Liver (tissue), 9 donors: ENCODE measurements around the gene COL6A2. TPM values are rescaled to one million over a fixed set of nuclear protein-coding genes. Genes with fewer than 3 reads are reported as not detected.

ENCODE experiments used
- DNase-seq: peaks from one replicate; pipeline ENCODE4 v3.0.0-alpha.2; 2017; ENCODE audit warnings: low spot score
- H3K27ac ChIP-seq, 2 donors: one replicate each; pipeline ENCODE4 v1.7.0; 2013; ENCODE audit warnings: inconsistent platforms in 2 of 2, low read length in 2 of 2, control low read depth in 1 of 2, low read depth in 1 of 2, mild to moderate bottlenecking in 1 of 2
- H3K27me3 ChIP-seq, 4 donors: one replicate each; pipeline versions ENCODE4 v1.6.1 to v1.7.0; 2013; ENCODE audit warnings: low read length in 3 of 4, inconsistent platforms in 1 of 4, mild to moderate bottlenecking in 1 of 4, moderate library complexity in 1 of 4; ENCODE audit not compliant: control insufficient read depth in 4 of 4, insufficient read depth in 4 of 4
- H3K36me3 ChIP-seq, 4 donors: one replicate each; pipeline versions ENCODE4 v1.6.1 to v1.7.0; 2013; ENCODE audit warnings: low read length in 3 of 4, mild to moderate bottlenecking in 3 of 4, low read depth in 1 of 4, moderate library complexity in 1 of 4; ENCODE audit not compliant: control insufficient read depth in 4 of 4, insufficient read depth in 3 of 4
- H3K4me1 ChIP-seq, 4 donors: one replicate each; pipeline versions ENCODE4 v1.6.1 to v1.7.0; 2013; ENCODE audit warnings: low read length in 3 of 4, mild to moderate bottlenecking in 3 of 4, moderate library complexity in 1 of 4; ENCODE audit not compliant: control insufficient read depth in 4 of 4, insufficient read depth in 4 of 4
- H3K4me3 ChIP-seq, 3 donors: one replicate each; pipeline versions ENCODE4 v1.6.1 to v1.7.0; 2013; ENCODE audit warnings: low read length in 3 of 3, control low read depth in 1 of 3, low read depth in 1 of 3, mild to moderate bottlenecking in 1 of 3
- H3K9ac ChIP-seq, 2 donors: one replicate each; pipeline ENCODE4 v1.7.0; 2013; ENCODE audit warnings: low read length in 2 of 2, mild to moderate bottlenecking in 2 of 2, moderate library complexity in 2 of 2, control low read depth in 1 of 2, low read depth in 1 of 2
- H3K9me3 ChIP-seq, 4 donors: one replicate each; pipeline versions ENCODE4 v1.6.1 to v1.7.0; 2013; ENCODE audit warnings: low read length in 3 of 4; ENCODE audit not compliant: control insufficient read depth in 4 of 4
- EGR1 ChIP-seq, 2 donors: IDR thresholded peaks; 2 replicates each; pipeline ENCODE4 v1.6.1; 2016 to 2018; ENCODE audit warnings: antibody characterized with exemption in 2 of 2, low read depth in 2 of 2
- FOXA1 ChIP-seq: IDR thresholded peaks from 2 replicates; pipeline ENCODE4 v1.6.1; 2016; ENCODE audit warnings: antibody characterized with exemption
- FOXA2 ChIP-seq: IDR thresholded peaks from 2 replicates; pipeline ENCODE4 v1.6.1; 2016; ENCODE audit warnings: antibody characterized with exemption
- GABPA ChIP-seq, 2 donors: IDR thresholded peaks in 1 of 2; conservative IDR thresholded peaks in 1 of 2; 2 replicates each; pipeline ENCODE4 v1.6.1; 2016; ENCODE audit warnings: antibody characterized with exemption in 2 of 2, mild to moderate bottlenecking in 1 of 2, moderate library complexity in 1 of 2
- HNF4G ChIP-seq: IDR thresholded peaks from 2 replicates; pipeline ENCODE4 v1.6.1; 2016; ENCODE audit warnings: antibody characterized with exemption
- NR2F2 ChIP-seq: IDR thresholded peaks from 2 replicates; pipeline ENCODE4 v1.6.1; 2016; ENCODE audit warnings: antibody characterized with exemption
- RAD21 ChIP-seq, 2 donors: IDR thresholded peaks; 2 replicates each; pipeline ENCODE4 v1.6.1; 2016; ENCODE audit warnings: antibody characterized with exemption in 2 of 2, mild to moderate bottlenecking in 2 of 2
- RXRA ChIP-seq, 2 donors: IDR thresholded peaks; 2 replicates each; pipeline ENCODE4 v1.6.1; 2017 to 2018; ENCODE audit warnings: antibody characterized with exemption in 2 of 2, mild to moderate bottlenecking in 1 of 2
- SP1 ChIP-seq: IDR thresholded peaks from 2 replicates; pipeline ENCODE4 v1.6.1; 2018; ENCODE audit warnings: antibody characterized with exemption, mild to moderate bottlenecking
- TAF1 ChIP-seq: conservative IDR thresholded peaks from 2 replicates; pipeline ENCODE4 v1.6.1; 2016; ENCODE audit warnings: antibody characterized with exemption, mild to moderate bottlenecking
- YY1 ChIP-seq: IDR thresholded peaks from 2 replicates; pipeline ENCODE4 v1.6.1; 2016; ENCODE audit warnings: antibody characterized with exemption, mild to moderate bottlenecking
- WGBS: extraction: QIAGEN DNeasy Blood & Tissue Kit; methylation state at CpG from one replicate; pipeline ENCODE4 v1.1.7; 2013; 5-methylcytosine and 5-hydroxymethylcytosine counted together
- polyA plus RNA-seq, 2 donors: library from polyadenylated mRNA; stranded (reverse) in 1 of 2; unstranded in 1 of 2; fragments of 200-250 nt in 1 of 2; fragments of >200 nt in 1 of 2; fragmentation: Nextera tagmentation in 1 of 2; extraction: Ambion mirVana in 1 of 2; gene quantifications; one replicate each; pipeline versions ENCODE4 v1.2.1 to v1.2.3, GENCODE V29; 2013 to 2015
- total RNA-seq, 2 donors: library from RNA; depleted of rRNA; stranded (reverse); fragments of >200 nt; gene quantifications; one replicate each; pipeline ENCODE4 v1.2.3, GENCODE V29; 2014
- TF ChIP-seq, protein P1 (sequence below): IDR thresholded peaks from 2 replicates; pipeline ENCODE4 v1.6.1; 2016; ENCODE audit warnings: antibody characterized with exemption
- TF ChIP-seq, protein P2 (sequence below): IDR thresholded peaks from 2 replicates; pipeline ENCODE4 v1.6.1; 2016; ENCODE audit warnings: antibody characterized with exemption
- TF ChIP-seq, protein P3 (sequence below): IDR thresholded peaks from 2 replicates; pipeline ENCODE4 v1.6.1; 2016; ENCODE audit warnings: antibody characterized with exemption
- TF ChIP-seq, protein P4 (sequence below): IDR thresholded peaks from 2 replicates; pipeline ENCODE4 v1.6.1; 2016; ENCODE audit warnings: antibody characterized with exemption, mild to moderate bottlenecking
- donor health status: healthy.
- donor health status: healthy.
- donor health status: healthy.
- donor health status: healthy.
- donor health status: healthy.

The COL6A2 gene
- total and polyA plus RNA-seq, 4 donors: 5.8 to 80.8 (median 41.7) TPM

DNA sequence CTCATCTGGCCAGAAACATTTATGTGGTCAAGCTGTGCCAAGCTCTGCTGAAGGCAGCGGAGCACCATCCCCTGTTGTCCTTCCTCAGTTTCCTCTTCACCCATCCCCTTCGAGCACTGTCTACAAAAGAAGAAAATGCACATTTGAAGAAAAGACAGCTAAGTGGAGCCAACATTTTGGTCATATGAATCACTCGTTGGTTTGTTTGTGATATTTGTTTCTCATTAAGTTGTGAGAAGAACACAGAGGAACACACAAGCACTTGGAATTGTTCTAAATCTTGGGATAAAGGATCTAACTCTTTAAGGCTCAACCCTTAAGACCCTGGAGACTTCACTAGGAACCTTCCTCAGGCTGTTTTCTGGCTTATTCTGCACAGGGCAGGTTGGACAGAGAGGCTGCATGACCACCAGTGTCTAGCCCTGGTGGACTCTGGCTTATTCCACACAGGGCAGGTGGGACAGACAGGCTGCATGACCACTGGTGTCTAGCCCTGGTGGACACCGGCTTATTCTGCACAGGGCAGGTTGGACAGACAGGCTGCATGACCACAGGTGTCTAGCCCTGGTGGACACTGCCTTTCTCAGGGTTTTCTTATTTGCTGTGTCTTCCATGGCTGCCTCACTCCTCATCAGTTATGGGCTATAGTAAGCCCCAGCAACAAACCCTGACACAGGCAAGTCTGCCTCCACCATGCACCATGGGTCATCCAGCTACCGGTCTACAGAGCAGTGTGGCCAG, 35.3 kb upstream of the COL6A2 start (continued):
- TF ChIP-seq, protein P1, sequence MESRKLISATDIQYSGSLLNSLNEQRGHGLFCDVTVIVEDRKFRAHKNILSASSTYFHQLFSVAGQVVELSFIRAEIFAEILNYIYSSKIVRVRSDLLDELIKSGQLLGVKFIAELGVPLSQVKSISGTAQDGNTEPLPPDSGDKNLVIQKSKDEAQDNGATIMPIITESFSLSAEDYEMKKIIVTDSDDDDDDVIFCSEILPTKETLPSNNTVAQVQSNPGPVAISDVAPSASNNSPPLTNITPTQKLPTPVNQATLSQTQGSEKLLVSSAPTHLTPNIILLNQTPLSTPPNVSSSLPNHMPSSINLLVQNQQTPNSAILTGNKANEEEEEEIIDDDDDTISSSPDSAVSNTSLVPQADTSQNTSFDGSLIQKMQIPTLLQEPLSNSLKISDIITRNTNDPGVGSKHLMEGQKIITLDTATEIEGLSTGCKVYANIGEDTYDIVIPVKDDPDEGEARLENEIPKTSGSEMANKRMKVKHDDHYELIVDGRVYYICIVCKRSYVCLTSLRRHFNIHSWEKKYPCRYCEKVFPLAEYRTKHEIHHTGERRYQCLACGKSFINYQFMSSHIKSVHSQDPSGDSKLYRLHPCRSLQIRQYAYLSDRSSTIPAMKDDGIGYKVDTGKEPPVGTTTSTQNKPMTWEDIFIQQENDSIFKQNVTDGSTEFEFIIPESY: no peak
- no peak for TF ChIP-seq GABPA (IDR thresholded peaks at IDR 0.05 in 1 of 2, conservative IDR thresholded peaks at IDR 0.05 in 1 of 2)

DNA sequence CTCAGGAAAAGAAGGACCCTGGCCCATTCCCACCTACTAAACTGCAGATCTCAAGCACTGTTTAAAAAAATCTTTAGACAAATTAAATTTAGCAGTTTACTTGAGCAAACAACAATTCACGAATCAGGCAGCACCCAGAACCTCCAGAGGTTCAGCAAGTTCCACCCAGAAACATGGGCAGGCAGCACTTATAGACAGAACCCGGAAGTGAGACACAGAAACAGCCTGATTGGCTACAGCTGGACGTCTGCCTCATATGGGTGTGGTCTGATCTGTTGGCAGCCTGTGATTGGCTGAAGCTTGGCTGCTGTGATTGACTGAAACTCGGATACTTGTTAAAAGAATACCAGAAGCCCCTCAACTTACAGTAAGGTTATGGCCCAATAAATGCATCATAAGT, 34.7 kb upstream of the COL6A2 start:
- Histone ChIP-seq H3K9me3 (peaks cover 3 to 12% (median 5%) of the 10 kb centered on the region in 4 donors), H3K4me1 (peaks cover 0 to 7% (median 2%) of the 10 kb centered on the region in 4 donors), H3K4me3 (no peak overlapping the region), H3K27ac (no peak overlapping the region), H3K9ac (no peak overlapping the region), H3K27me3 (peaks cover 0 to 11% (median 2%) of the 10 kb centered on the region in 4 donors), H3K36me3 (no peaks in the 10 kb centered on the region)
- TF ChIP-seq, protein P1: no peak
- TF ChIP-seq GABPA (IDR thresholded peaks at IDR 0.05 in 1 of 2, conservative IDR thresholded peaks at IDR 0.05 in 1 of 2): no peak
- no peak for TF ChIP-seq RXRA (IDR thresholded peaks at IDR 0.05)
- TF ChIP-seq TAF1: no peak
- no peak for TF ChIP-seq EGR1 (IDR thresholded peaks at IDR 0.05; ENCODE audit: low read depth in 2 of 2)
- TF ChIP-seq RAD21 (IDR thresholded peaks at IDR 0.05): no peak
- TF ChIP-seq SP1: no peak
- TF ChIP-seq, protein P2, sequence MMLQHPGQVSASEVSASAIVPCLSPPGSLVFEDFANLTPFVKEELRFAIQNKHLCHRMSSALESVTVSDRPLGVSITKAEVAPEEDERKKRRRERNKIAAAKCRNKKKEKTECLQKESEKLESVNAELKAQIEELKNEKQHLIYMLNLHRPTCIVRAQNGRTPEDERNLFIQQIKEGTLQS: no peak
- no peak for TF ChIP-seq YY1
- no peak for TF ChIP-seq FOXA1
- TF ChIP-seq FOXA2: no peak
- no peak for TF ChIP-seq NR2F2
- no peak for TF ChIP-seq HNF4G
- TF ChIP-seq, protein P3, sequence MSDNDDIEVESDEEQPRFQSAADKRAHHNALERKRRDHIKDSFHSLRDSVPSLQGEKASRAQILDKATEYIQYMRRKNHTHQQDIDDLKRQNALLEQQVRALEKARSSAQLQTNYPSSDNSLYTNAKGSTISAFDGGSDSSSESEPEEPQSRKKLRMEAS: no peak
- TF ChIP-seq, protein P4, sequence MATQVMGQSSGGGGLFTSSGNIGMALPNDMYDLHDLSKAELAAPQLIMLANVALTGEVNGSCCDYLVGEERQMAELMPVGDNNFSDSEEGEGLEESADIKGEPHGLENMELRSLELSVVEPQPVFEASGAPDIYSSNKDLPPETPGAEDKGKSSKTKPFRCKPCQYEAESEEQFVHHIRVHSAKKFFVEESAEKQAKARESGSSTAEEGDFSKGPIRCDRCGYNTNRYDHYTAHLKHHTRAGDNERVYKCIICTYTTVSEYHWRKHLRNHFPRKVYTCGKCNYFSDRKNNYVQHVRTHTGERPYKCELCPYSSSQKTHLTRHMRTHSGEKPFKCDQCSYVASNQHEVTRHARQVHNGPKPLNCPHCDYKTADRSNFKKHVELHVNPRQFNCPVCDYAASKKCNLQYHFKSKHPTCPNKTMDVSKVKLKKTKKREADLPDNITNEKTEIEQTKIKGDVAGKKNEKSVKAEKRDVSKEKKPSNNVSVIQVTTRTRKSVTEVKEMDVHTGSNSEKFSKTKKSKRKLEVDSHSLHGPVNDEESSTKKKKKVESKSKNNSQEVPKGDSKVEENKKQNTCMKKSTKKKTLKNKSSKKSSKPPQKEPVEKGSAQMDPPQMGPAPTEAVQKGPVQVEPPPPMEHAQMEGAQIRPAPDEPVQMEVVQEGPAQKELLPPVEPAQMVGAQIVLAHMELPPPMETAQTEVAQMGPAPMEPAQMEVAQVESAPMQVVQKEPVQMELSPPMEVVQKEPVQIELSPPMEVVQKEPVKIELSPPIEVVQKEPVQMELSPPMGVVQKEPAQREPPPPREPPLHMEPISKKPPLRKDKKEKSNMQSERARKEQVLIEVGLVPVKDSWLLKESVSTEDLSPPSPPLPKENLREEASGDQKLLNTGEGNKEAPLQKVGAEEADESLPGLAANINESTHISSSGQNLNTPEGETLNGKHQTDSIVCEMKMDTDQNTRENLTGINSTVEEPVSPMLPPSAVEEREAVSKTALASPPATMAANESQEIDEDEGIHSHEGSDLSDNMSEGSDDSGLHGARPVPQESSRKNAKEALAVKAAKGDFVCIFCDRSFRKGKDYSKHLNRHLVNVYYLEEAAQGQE: no peak
- WGBS: 76% methylated on average over 4 of the region's 4 CpGs
- DNase-seq: no peak
